LHCN-M2 (cell line): Measurements from ENCODE around the gene MRAP. TPM values are rescaled to one million over a fixed set of nuclear protein-coding genes. Genes with fewer than 3 reads are reported as not detected.

Source experiments
- DNase-seq: peaks from one replicate; pipeline ENCODE4 v3.0.0-alpha.2; 2012; ENCODE audit warnings: low read depth
- total RNA-seq: library from RNA; depleted of rRNA; stranded (reverse); fragments of >200 nt; gene quantifications from 2 replicates; pipeline ENCODE4 v1.2.3, GENCODE V29; 2014

The MRAP gene
- total RNA-seq, 1 experiment from 2014 or later: not detected

- no peak for DNase-seq
Observed at GRCh38 chr21:32322103-32322502, 23.4 kb downstream of the MRAP start.

- no peak for DNase-seq
Observed at GRCh38 chr21:32322676-32323075, 24.0 kb downstream of the MRAP start.

DNA sequence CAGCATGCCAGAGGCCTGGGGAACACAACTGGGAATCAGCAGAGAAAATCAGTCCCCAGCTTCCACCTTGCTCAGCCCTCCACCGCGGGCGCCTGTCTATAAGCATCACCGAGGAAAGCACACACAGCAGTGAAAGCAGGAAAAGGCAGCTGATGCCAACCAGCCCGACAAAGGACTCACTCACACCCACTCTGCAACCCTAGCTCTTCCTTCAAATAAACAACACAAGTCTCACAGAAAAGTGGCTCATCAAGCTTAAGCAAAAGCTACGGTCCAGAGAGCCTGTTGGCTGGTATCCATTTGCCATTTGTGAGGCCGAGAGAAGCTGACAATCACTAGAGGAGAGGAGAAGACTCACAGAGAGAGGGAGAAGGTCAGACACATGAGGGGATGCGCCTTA, 27.1 kb downstream of the MRAP start:
- DNase-seq: no peak

- peak; percentile 76 for DNase-seq
Observed at GRCh38 chr21:32328595-32328994, 29.9 kb downstream of the MRAP start.

DNA sequence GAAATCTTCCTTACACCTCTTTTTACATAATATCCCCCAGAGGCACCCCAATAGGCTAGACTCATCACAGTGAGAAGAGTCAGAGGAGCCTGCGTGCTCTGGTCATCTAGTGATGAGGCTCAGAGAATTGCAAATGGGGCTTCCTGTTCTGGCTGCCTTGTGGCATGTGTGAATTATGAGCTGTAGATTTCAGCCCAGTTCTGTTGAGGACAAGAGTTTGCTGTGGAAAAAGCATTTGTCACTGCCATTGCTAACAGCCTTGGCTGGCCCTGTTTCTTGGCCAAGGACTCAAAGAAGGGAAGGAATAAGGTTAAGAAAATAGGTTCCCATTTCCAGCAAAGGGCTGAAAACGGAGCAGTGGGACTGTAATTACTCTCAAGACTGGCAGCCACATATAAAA, 30.7 kb downstream of the MRAP start:
- peak; percentile 42 for DNase-seq

DNA sequence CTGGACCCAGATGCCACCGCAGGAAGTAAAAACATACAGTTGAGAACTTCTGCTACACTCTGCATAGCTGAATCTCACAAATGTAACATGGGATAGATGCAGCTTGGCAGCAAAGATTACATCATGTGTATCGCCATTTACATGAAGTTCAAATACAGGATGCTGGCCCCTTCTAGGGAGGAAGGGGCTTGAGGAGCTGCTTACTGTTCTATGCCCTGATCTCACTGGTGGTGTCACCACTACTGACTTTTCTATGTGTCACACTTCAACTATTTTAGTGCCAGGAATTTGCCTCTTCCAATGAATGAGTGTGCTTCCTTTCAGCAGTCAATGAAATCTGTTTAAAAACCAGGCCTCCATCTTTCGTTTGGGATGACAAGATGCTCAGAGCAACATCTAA, 31.1 kb downstream of the MRAP start:
- DNase-seq: peak; percentile 49

DNA sequence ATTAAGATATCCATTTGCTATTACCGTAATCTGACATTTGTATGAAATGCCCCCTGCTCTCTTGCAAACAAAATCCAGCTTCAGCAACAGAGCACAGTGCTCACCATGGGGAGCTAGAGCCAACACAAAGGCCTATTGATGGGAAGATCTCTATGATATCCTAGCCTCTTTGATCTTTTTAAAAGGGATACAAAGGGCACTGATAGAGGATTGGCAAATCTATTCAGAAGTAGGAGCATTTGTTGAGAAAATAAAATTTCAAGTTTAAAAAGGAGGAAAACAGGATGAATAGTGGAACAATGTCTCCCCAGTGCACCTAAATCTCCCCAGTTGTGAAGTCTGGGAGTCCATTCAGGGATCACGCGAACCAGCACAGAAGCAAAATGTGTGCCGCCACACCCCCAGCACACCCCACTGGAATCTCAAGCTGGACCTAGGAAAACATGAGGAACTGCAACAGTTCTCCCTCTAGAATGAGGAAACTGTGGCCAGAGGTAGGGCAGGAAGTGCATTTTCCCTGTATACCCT, 32.2 kb downstream of the MRAP start:
- no peak for DNase-seq

DNA sequence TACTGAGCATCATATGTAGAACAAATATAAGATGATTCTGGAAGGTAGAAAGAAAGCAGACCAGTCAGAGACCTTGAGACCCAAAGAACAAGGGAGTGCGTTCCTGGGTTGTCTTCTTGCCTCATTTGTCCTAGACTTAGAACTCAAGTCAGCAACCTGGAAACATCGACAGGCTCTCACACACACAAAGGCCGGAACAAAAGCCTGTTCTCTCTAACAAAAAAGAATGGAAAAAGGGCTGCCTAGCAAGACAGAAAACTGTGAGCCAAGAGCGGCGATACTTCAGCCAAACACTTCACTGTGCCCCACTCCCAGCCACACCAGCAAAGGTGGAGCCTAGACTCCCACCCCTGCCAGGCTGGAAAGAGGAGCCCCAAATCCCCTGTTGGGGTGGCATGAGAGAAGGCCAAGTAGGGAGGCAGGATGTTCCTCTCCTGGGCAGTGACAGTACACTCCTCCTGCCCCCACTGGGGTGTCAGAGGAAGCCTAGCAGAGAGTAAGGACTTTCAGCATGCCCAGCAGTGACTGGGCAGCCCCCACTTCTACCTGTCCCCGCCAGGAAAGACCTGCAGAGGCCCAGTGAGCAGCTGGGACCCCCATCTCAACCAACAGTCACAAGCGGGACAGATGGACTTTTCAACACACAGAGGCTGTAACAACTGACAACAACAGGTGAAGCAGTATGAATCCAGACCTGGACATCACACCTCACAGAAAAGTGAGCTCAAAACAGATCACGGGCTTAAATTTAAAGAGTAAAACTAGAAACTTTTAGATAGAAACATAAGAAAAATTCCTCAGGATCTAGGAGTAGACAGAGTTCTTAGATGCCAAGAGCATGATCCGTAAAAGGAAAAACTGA, 33.0 kb downstream of the MRAP start:
- no peak for DNase-seq

DNA sequence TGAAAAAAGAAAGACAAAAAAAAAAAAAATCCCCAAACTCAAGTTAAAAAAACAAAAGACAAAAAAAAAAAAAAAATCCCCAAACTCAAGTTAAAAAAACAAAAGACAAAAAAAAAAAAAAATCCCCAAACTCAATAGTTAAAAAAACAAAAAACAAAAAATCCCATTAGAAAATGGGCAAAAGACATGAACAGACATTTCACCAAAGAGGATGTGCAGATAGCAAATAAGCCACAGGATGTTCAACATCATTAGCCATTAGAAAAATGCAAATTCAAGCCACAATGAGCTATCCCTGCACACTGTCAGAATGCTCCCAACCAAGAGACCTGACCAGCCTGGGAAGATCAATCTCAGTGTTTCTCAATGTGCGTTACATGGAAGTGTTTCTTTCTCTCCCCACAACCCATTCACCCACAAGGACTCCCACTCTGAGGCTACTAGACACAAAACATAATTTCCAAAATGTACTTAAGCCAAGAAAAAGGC, 33.9 kb downstream of the MRAP start:
- DNase-seq: no peak

DNA sequence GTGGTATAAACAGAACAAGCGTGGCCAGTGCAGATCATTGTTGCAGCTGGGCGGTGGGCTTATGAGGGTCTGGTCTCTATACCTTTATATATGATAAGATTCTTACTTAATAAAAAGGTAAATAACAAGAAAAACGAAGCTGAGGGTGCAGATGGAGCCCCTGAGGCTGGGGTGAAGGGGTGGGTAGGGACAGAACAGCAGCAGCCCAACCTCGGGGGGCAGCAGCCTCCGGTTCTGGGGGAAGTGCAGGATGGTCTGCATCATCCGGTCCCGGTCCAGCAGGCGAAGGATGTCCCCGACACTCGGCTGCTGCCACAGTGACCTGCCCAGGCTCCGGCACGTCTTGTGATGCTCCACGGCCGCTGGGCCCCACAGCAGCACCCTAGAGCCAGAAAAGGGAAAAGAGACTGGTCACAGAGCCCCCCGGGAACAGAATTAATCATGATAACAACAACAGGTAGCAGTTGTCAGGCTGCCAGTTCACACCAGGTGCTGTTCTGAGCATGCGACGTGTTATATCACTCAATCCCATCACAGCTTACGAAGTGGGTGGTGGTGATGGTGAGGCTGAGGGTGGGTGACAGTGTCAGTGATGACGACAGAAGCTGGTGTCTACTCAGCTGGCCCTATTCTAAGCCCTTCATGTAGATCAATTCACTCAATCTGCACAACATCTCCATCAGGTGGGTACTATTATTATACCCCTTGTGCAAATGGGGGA, 35.5 kb downstream of the MRAP start:
- no peak for DNase-seq

DNA sequence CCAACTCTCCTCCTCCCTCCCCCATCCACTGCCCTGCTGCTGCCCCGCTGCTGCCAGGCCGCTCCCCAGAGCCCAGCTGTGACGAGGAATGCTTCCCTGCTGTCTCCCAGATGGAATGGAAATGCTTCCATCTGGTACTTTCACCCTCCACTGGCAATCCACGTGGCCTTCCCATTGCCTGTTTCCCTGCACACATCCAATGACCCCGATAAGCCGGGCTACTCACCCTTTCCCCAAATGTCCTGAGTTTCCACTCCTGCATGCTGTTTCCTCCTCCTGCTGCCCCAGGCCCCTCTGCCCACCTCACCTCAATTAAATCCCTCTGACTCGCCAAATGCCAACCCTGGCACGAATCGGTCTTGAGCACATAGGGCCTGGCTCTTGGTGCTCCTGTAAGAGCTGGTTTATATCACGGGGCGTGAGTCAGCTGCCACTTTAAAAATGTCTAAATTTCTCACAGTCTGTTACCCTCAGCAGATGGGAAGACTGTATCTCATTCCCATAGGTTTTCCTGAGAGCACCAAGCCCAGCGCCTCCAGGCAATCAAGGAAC, 36.4 kb downstream of the MRAP start:
- DNase-seq: peak; percentile 53

- peak; percentile 33 for DNase-seq
Observed at GRCh38 chr21:32335601-32336575, 37.2 kb downstream of the MRAP start.

- peak; percentile 86 for DNase-seq
Observed at GRCh38 chr21:32336711-32337110, 38.1 kb downstream of the MRAP start.

DNA sequence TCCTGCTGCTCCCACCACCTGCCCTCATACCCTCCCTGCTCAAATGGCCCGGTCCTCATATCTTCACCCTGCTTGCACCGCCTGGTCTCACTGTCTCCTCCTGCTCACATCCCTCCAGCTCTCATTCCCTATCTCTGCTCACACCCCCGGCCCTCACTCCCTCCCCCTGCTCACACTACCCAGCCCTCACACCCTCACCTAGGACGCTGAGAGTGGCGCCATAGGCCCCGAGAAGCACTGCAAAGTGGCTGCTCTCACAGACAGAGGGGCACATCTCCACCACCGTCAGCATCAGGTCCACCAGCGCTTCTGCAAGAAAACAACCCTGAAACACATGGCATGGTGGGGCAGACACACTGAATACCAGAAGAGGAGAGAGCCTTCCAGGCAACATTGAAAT, 38.6 kb downstream of the MRAP start:
- DNase-seq: no peak

DNA sequence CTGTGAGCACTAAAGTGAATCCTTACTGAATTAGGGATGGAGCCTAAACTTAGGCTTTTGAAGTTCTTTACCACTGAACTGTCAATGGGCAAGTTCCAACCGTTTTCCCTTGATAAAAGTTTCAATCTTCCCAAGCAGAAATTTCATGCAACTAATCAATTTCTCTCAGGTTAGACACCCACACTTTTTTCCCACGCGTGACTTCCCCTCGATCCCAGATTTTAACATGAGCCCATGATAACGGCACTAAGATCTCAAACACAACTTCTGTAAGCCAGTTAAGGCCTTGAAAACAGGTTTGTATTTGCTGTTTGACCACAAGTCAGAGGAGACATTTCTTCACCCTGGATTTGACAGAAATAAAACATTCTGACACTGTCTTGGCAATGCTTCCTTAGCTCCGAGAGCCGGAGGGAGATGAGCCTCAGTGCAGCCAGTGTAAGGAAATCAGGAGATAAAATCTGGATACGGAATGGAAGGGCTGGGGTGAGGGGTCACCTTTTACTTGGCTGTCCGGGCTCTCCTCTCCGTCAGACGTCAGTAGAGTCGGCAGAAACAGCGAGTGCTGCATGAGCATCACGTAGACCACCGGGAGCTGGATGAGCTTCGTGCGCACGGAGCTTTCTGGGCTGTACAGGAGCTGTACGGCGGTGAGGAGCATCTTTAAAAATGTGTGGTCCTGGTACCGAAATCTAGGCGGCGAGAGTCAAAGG, 39.7 kb downstream of the MRAP start:
- DNase-seq: no peak

DNA sequence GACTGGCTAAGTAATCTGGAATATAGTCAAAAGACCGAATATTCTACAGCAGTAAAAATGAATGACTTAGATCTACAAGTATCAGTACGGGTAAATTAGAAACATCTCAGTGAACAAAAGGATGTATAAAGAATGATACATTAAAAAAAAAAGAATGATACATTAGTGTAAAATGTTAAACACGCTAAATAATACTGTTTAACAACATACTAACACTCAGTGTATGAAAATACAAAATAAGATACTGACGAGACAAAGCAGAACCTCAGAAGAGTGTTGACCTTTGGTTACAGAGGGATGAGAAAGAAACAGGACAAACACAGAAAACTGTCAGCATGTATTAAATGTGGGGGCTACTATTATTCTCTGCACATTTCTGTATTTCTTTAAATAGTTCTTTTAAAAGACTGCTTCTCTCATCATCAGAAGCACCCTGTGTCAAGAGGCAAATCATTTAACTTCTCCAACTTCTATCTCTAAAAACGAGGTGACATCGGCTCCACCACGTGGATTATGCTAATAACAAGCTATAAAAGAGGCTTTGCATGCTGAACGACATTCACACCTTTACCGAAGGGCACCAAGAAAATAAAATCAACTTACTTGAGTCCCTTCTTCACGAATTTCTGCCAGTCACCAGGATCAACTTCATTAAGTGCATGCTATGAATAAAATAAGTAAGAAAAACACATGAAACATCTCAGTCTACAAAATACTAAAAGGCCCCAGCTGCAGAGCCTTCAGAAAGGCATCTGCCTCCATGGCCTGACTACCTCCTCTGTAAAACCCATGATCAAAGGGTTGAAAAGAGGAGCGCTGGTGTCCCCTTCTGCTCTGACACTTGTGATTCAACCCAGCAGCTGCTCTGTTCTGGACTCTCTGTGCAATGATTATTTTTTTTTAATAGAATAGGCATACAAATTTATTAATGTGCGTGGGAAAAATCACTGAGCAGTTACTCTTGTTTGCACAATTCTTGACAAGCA, 42.5 kb downstream of the MRAP start:
- no peak for DNase-seq

GRCh38 chr21:32346951-32347350, 48.3 kb downstream of the MRAP start:
- DNase-seq: no peak

- no peak for DNase-seq
Observed at GRCh38 chr21:32347351-32347750, 48.7 kb downstream of the MRAP start.

- no peak for DNase-seq
Observed at GRCh38 chr21:32347977-32348376, 49.3 kb downstream of the MRAP start.
